HG03139 (cell line): ENCODE results near the gene HOXA3.

Experiments
- ATAC-seq: cut with Tn5 transposase; IDR thresholded peaks from one replicate; pipeline ENCODE4 v1.9.1; 2021; ENCODE audit not compliant: unreplicated experiment

HOXA3 gene

DNA sequence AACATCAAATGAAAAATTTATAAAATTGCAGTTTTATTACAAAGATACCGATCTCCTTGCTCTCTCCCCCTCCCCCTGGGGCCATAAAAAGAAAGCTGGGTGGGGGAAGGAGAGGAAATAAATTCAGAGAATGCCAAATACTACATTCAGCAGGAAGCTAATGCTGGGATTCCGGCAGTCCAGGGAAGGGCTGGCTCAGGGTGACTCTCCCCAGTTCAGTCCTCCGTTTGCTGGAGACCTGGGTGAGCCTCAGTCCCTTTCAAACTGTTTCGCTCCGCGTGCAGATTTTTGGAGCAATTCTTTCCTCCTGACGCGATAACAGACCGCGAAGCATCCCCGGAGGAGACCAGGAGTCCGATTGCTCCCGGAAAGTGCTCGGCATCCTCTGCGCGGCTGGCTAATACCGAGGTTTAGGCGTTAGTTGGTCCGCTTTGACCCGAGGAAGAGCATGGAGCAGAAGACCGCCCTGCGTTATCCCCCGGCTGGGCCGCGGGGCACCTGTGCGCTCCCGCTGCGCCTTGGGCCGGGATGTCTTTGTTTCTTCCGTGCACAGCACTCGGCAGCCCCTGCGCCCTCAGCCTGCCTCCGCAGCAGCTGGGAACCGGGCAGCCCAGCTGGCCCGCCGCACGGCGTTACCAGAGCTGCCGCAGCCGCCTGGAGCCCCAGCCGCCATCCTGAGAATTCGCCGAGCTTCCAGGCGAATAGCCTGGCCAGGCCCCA lies 46.0 kb downstream of the HOXA3 start:
- ATAC-seq = no peak

DNA sequence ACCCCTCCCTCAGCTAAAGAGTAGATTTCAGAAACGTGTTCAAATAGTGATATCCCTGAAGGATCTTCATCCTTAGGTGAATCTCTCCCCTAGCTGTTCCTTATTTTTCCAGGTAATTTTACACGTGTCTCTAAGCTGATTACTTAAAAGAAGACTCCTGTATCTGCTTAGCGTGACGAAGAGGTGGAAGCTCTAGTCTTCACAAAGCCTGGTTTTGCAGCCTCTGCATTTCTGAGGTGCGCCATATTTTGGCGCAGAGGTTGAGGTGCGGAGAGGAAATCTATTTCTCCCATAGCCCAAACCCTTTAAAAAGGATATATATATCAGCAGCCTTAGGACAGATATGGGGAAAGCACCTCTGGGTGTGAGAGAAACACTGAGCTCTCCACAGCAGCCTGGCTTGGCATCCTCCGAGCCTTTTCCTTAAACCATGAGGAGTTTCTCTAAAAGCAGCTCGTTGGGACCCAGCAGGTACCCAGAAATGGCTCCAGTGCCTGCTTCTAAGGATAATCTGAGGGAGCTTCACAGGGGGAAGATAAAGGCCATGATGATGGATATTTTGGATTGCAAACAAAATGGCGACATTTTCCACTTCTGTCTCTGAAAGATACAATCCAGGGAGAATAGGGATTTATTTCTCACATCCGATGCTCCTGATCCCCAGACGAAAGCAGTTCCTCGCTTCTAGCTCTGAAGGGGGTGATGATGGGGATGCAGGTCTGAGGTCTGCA lies 46.9 kb downstream of the HOXA3 start:
- ATAC-seq = no peak

DNA sequence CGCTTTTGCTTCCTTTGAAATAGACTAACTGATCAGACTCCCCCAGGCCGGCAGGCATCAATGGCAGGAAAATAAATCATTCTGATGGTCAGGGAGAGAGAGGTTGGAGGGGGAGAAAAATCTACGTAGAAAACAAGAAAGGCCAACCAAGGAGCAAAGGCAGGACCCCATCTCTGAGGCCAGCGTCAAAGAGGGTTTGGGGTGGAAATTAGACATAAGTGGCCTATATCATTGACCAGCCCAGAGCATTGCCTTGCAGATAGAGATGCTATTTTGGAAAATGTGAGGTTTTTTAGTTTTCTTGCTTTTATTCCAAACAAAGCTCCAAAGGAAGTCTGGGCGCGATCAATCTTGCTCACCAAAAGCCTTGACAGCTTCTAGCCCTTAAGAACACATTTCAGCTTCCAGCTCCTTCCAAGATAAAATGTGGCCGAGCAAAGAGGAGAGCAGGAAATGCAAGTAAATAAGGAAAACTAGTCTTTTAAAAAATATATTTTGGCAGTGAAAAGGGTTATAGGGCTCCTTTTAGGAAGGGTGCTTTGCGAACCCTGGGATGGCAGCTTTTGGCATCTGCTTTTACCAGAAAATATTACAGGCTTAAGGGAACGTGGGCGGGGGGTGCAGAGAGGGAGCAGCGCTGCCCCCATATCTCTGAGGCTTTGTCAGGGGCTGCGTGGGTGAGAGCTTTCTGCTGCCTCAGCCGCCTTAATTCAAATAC lies 47.9 kb downstream of the HOXA3 start:
- ATAC-seq = no peak

DNA sequence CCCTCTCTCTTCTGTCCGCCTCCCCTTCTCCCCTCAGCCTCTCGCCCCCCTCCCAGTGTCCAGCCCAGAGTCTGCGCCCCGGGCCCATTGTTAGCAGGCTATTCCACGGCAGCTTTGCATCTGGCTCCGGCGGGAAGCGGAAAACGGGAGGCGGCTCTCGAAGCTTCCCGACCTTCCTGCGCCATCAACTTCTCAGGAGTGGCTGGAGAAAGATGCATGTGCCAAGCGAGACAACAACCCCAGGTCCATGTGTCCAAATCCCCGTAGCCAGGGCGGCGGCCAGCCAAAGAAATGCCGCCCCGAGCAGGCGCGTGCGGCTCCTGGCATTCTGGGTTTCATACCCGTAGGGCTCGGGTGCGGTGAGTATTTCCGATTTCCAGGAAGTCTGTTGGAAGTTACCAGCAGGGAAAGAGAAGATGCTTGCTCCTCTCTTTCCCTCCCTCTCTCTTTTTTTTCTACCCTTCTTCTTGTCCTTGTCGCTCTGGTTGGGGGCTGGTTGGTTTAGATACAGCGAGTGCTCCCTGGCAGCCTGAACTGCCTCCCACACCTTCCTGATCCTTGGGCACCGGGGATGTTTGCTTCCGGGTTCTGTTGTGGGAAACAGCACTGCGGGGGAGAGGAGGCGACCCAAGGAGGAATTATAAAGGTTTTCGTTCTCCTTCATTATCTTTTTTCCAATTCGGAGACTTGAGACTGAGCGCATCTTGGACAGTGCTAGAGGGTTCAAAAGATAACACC lies 48.7 kb downstream of the HOXA3 start:
- ATAC-seq = no peak

DNA sequence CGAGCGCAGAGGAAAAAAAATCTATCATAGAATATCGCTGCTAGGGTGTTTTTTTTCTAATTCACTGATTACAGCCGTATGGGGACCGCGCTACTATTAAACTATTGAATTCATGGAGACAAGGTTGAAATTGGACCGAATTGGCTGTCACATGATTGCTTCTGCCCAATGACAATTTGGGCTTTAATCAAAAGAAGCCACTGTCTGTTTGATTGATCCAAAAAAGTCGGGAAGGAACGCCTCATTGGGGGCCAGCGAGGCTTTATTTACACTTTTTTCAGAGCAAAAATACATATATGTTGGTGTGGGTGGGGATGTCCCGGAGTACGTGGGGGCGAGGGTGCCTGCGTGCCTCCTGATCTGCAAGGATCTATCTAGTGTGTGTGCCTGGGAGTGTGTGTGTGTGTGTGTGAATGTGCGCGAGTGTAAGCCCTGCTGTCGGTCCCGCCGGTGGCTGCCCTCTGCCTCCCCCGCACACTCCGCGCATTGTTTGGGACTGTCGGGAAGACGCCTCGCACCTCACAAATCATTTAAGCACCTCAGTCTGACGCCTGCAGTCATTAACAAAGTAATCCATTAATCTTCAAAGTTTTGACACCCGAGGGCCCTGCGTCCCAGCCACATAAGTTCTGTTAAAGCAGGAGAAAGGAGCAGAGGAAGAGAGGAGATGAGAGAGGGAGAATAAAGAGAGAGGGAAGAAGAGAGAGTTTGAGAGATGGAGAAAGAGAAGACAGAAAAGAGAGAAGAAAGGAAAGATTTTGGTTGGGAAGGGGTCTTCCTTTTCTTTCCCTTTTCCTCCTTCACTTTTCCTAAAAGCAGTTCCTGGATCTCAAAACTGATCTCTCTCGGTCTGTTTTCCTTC lies 49.6 kb downstream of the HOXA3 start, which contains the start of gene HOXA2:
Gene HOXA2 (minus strand): TSS at position 103 of the 862 bp plus-strand sequence. CDS start 183 bp downstream, outside the sequence.
- no peak for ATAC-seq

DNA sequence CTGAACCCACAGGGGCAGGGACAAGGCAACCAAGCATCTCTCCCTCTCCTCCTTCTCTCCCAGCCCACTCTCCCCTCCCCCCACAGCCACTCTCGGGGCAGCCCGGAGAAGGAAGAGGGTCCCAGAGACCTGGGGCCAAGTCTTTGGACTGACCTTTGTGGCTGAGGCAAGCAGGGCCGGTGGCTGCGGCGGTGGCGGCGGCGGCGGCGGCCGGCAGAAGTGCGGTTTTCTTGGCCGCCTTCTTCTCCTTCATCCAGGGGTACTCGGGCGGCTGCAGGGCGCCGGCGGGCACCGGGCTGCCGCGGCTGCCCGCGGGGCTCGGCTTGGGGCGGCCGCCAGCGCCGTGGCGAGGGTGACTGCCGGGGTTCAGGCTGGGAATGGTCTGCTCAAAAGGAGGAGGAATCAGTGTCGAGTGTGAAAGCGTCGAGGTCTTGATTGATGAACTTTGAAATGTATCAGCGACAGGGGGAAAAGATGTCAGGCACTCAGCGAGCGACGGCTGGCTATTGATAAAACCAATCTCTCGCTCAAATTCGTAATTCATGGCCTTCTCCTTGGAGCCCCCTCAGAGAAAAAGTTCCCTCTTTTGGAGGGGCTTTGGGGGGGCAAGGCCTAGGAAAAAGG lies 50.3 kb downstream of the HOXA3 start:
- no peak for ATAC-seq

DNA sequence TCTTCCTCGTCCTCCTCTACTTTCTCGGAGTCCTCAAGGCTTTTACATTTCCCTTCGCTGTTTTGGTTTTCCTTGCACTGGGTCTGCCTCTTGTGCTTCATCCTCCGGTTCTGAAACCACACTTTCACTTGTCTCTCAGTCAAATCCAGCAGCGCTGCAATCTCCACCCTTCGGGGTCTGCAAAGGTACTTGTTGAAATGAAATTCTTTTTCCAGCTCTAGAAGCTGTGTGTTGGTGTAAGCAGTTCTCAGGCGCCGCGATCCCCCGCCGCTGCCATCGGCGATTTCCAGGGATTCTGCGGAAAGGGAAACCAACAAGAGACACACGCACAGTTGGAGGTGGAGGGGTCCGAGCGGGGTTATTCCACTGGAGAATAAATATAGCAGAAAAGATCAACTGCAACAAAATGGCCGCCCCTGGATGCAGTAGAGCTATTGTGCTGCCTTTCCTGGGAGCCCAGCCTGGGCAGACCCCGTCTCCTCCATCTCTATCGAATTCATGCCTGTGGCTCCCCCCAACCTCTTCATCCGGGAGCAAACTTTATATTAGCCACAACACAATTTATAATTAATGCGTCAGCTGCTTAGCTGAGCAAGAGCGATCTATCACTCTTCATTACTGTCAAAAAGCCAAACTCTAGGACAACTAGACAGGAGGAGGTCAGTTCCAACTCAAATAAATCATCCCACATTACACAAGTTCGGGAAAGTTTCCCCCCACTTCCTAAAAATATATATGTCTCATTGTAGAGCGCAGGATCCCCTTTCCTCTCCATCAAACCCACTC lies 51.0 kb downstream of the HOXA3 start:
- no peak for ATAC-seq

DNA sequence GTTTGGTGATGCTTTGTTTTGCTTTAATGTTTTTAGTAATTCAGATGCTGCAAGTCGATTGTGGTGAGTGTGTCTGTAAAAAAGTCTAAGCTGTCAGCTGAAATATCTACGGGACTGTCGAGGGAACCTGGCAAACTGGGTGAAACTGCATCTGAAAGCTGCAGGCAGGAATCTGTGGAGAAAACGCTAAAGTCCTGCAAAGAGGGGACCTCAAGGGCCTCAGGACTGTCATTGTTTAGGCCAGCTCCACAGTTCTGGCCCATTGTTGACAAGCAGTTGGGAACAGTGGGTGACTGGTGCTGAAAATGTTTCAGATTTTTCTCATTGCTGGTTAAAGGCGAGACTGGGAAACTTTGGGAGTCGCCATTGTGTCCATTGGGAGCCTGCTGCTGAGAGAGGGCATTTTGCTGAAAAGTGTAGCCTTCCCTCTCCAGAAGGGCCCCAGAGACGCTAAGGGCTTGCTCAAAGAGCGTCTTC lies 51.7 kb downstream of the HOXA3 start:
- ATAC-seq = no peak

DNA sequence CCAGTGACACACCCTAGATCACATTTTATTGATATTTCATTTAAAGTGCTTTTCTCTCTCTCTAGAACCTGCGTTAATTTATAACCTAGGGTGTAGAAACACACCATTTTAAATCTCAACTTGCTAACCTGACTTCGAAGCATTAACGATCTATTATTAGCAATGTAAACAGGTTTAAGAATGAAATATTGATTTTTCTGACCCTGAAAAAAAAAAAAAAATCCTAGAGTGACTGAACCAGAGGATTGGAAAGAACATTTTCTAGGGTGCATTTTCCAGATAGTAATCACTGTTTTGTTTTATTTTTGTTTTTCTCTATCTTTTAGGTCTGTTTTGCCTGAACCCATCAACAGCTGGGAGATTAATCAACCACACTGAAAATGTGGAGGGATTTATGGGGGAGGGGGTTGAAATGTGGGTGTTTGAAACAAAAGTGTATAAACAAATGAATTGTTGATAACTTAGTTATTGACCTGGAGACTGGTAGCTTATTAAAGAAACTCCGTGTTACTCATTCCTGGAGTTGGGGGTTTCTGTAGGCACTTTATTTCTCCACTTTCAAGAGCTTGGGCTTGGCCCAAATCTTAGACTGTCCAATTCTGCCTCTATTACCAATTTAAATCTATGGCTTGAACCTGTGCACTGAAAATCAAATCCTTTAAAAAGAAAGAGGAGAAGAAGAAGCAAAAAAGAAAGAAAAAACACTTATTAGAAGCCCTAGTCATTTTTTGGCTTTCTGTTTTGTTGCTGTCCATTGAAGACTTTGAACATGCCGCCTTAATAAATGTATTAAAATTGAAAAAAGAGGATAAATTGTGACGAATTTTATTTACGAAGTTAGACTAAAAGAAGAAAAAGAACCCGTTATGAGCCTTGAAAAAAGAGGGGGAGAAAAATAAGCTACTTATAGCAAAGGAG lies 52.7 kb downstream of the HOXA3 start:
- ATAC-seq = no peak

DNA sequence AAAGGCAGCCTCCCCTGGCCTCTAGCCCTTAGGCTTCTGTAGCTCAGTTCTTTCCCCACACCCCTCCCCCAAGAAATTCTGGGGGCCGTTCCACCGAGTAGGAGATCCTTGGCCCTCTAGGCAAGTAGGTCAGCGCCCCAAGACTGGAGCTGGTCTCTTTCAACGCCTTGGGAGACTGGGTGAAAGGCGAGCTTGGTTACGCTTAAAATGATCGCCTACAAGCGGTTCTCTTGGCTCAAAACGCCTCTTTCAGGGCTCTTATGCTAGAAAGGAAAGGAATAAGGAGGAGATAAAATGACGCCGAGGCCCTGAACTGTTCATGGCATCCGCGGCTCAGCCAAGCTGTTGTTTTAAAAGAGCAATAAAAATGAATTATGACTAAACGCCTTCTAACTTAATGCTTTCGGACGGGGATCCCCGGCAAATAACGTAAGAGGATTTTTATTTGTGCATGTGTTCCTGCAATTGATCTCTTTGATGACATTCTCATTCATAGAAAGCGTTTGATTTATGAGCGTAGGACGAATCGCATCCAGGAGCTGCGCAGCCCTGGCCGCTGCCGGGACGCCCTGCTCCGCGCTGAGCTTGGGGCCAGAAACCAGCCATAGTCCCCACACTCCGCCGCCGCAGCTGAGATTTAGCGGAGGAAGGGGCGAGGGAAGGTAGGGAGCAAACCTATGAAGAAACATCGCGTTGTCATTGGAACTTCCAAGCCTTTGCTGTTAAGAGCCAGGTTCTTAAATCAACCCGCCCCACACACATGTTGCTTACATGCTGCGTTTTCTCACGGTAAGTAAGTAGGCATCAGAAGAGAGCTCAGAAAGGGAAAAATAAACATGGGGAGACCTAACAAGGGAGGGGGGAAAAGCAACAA lies 53.6 kb downstream of the HOXA3 start:
- no peak for ATAC-seq

DNA sequence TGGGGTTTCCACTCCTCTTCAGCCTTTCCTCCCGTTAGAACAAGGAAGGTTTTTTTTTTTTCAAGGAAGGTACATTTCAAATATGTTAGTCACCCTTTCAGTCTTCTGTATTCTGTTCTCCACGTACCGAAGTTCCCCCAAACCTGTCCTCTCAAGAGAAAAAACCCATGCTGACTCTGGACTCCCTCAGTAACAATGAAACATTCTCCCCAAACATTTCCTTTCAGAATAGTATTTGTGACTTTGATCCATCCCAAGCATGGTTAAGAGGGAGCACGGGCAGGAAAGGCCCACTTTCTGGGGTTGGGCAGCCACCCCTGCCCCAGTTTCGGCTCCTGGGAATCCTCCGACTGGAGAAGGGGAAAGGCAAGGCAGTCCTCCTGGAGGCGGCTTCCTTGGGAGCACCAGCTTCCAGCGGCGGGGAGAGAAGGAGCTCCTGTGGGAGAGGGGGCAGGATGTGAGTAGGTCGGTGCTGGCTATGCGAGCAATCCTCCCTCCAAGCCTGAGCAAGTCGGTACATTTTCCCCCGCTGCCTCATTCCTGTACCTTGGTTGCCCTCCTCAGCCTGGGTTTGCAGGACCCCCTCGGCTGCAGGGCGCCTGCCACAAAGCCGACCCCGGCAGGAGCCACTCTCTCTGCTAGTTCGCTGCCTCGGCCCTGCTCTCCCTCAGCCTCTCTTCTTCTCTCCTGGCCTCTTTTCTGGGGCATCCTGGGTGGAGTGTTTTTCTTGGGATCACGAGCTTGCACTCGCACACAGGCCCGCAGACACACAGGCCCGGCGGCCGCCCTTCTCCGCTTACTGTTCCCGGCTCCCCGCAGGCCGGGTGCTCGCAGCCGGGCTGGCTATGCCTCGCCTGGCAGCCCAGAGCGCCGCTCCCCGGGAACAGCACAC lies 54.5 kb downstream of the HOXA3 start:
- ATAC-seq = no peak

DNA sequence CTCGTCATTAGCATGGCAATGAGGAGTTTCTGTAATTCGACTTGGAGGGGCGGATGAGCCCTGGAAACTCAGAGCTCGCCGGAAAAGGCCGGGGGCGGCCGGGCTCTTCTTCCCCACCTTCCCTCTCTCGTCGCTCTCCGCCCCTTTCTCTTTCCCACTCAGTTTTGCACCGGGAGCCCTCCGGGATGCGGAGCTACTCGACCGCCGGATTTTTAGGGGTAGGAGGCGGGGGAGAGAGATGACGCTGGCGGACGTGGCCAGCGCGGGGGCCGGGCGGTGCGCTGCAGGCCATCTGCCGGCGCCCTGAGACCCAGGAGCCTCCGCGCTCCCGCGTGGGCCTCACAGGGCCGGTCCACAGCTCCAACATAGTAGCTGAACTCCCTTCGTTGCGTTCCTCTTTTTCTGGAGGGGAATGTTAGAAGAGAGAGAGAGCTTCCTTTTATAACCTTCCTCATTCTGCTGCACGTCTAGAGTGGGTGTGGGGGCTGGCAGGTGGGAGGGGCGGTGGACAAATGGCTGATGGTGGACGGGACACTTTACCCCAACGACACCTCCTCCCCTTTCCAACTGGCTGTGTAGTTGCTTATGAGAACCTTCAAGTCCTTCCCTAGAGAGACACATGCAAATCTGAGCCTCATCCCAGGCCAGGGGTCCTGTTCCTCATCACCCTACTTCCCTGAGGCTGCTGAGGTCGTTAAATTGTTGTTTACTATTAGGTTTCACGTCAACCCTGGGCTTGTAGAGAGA lies 55.4 kb downstream of the HOXA3 start:
- no peak for ATAC-seq

DNA sequence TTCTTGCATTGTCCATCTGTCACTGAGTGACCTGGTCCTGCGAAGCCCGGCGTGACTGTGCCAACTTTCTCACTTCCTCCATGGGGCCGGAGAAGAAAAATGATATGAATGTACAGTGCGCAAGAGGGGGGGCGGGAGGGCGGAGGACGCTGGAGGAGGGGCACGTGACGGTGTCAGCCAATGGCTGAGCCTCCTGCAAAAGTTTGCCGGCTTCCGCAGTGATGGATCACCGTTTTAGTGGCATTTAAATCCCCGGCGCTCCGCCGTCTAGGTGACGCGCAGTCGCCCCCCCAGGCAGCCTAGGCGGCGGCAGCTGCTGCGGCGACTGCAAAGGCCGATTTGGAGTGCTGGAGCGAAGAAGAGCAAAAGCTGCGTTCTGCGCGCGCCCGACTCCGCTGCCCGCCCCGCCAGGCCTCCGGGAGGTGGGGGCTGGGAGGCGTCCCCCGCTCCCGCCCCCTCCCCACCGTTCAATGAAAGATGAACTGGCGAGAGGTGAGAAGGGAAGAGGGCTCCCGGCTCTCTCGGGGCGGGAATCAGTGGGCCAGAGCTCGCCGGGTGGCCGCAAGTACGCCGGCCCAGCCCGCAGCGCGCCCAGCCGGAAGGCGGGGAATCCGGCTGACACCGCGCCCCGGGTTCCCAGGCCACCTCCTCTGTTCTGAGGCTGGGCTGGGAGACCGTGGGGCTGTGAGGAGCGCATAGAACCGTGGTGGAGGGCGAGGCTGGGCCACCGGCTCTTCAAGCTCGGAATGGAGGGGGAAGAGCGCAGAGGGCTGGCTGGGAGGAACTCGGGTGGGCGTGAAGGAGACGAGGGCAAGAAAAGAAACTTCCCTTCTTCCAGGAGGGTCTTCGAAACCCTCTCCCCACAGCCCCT lies 56.3 kb downstream of the HOXA3 start, which contains the start of gene HOXA1:
Gene HOXA1 (minus strand): TSS at position 104 of the 871 bp plus-strand sequence. CDS start 88 bp downstream, at position 16.
- peak; percentile 75 for ATAC-seq
